Transverse colon (tissue), 4 donors: ENCODE results near the gene UBE2Q1. TPM values are rescaled to one million over a fixed set of nuclear protein-coding genes. Genes with fewer than 3 reads are reported as not detected.

Experiments
- DNase-seq: peaks from one replicate; pipeline ENCODE4 v3.0.0-alpha.2; 2019
- H3K27ac ChIP-seq, 4 donors: fragments of 200-600 bp; sonication (generic); 2 replicates each; pipeline ENCODE4 v1.5.1; 2016 to 2018; ENCODE audit warnings: inconsistent platforms in 4 of 4
- H3K27me3 ChIP-seq: fragments of 200-600 bp; sonication (generic); 2 replicates; pipeline ENCODE4 v1.5.1; 2017; ENCODE audit warnings: inconsistent platforms
- H3K36me3 ChIP-seq, 4 donors: fragments of 200-600 bp; sonication (generic); 2 replicates each; pipeline ENCODE4 v1.5.1; 2017 to 2019; ENCODE audit warnings: inconsistent platforms in 4 of 4
- H3K4me1 ChIP-seq, 4 donors: fragments of 200-600 bp; sonication (generic); 2 replicates each; pipeline ENCODE4 v1.5.1; 2017 to 2020; ENCODE audit warnings: inconsistent platforms in 4 of 4
- H3K4me3 ChIP-seq, 4 donors: fragments of 200-600 bp; sonication (generic); 1 replicate in 1 of 4; 2 replicates in 3 of 4; pipeline versions ENCODE4 v1.5.1 to v1.6.1; 2017 to 2019; ENCODE audit warnings: inconsistent platforms in 4 of 4
- H3K9me3 ChIP-seq, 2 donors: fragments of 200-600 bp; sonication (generic); 2 replicates each; pipeline ENCODE4 v1.5.1; 2017 to 2019; ENCODE audit warnings: inconsistent platforms in 2 of 2
- CTCF ChIP-seq, 5 experiments: fragments of 200-600 bp in 3 of 5; fragments of 450-650 bp in 2 of 5; sonication (generic) in 3 of 5; IDR thresholded peaks; 1 replicate in 2 of 5; 2 replicates in 3 of 5; pipeline ENCODE4 v1.5.1; 2016 to 2017; ENCODE audit warnings: antibody characterized with exemption in 5 of 5, inconsistent platforms in 3 of 5, mild to moderate bottlenecking in 2 of 5, moderate library complexity in 1 of 5
- EP300 ChIP-seq: sonication (generic); formaldehyde crosslinking; IDR thresholded peaks from one replicate; pipeline ENCODE4 v1.6.1; 2017; ENCODE audit warnings: antibody characterized with exemption, low read depth
- POLR2A ChIP-seq: fragments of 450-650 bp; IDR thresholded peaks from one replicate; pipeline ENCODE4 v1.6.1; 2016; ENCODE audit warnings: antibody characterized with exemption, mild to moderate bottlenecking, moderate library complexity
- POLR2AphosphoS5 ChIP-seq, 3 donors: sonication (generic); formaldehyde crosslinking; IDR thresholded peaks; one replicate each; pipeline ENCODE4 v1.6.1; 2016; ENCODE audit warnings: antibody characterized with exemption in 3 of 3
- WGBS, 2 donors: methylation state at CpG; one replicate each; pipeline ENCODE4 v1.1.5; 2018; ENCODE audit warnings: low coverage in 1 of 2; 5-methylcytosine and 5-hydroxymethylcytosine counted together
- in situ Hi-C, 4 donors: fragments of 200-750 bp; cut with MboI; loops; one replicate each; pipeline versions ENCODE4 v1.15.0 to v1.15.1; 2017; ENCODE audit warnings: low sequenced_read_pairs in 3 of 4, low pct_ligation_motif_present in 1 of 4, low pct_unique_long_range_greater_than_20kb in 1 of 4
- intact Hi-C: fragments of 100-400 bp; cut with DNase I; formaldehyde crosslinking; loops from one replicate; pipeline ENCODE4 v1.15.1; 2023; ENCODE audit warnings: low total_unique reads
- total RNA-seq, 4 donors: library from RNA; depleted of rRNA; stranded (reverse); fragments of >200 nt; gene quantifications; one replicate each; pipeline ENCODE4 v1.1.0, GENCODE V29; 2016

UBE2Q1 gene
- total RNA-seq, 4 donors from 2014 or later, result 10.1 to 33.9 (median 26.6) TPM

GRCh38 chr1:154574716-154575115, 16.3 kb upstream of the UBE2Q1 start:
- Histone ChIP-seq H3K27ac (no peak overlapping the region), H3K27me3 (no peaks in the 10 kb centered on the region), H3K36me3 (no peaks in the 10 kb centered on the region), H3K4me1 (no peaks in the 10 kb centered on the region), H3K9me3 (no peaks in the 10 kb centered on the region), H3K4me3 (no peak overlapping the region)
- TF ChIP-seq POLR2AphosphoS5 (IDR thresholded peaks at IDR 0.05), result no peak
- no peak for TF ChIP-seq POLR2A
- no peak for TF ChIP-seq EP300
- no peak for TF ChIP-seq CTCF (IDR thresholded peaks at IDR 0.05)
- intact Hi-C loops, result no loop called here
- no peak for DNase-seq
- 0 to 15% methylated on average over 4 to 7 of the region's 7 CpGs for whole genome bisulfite sequencing, 2 donors
- in situ Hi-C loops, result loop anchor here in 2 of 4 donors (10.0 to 25.0 kb wide), 2 partner anchors 310 to 313 kb away; no protein-coding TSS in a partner anchor

GRCh38 chr1:154573168-154573510, 14.7 kb upstream of the UBE2Q1 start:
- no peak for DNase-seq
- intact Hi-C loops, result no loop called here
- TF ChIP-seq CTCF (IDR thresholded peaks at IDR 0.05) (no peak), EP300 (no peak), POLR2AphosphoS5 (IDR thresholded peaks at IDR 0.05) (no peak), POLR2A (no peak)
- no peak overlapping the region for H3K27ac ChIP-seq
- 72 to 86% methylated on average over 2 to 3 of the region's 3 CpGs for WGBS, 2 donors
- no peak overlapping the region for H3K4me3 ChIP-seq
- in situ Hi-C loops, result loop anchor here in 2 of 4 donors (10.0 to 25.0 kb wide), 2 partner anchors 312 to 314 kb away; no protein-coding TSS in a partner anchor
- H3K9me3 ChIP-seq, result no peaks in the 10 kb centered on the region
- peaks cover 9% of the 10 kb centered on the region for H3K27me3 ChIP-seq
- peaks cover 0 to 1% (median under 1%) of the 10 kb centered on the region in 4 donors for H3K4me1 ChIP-seq
- H3K36me3 ChIP-seq, result no peaks in the 10 kb centered on the region

- intact Hi-C loops, result no loop called here
- 60 to 66% methylated on average over 1 to 10 of the region's 10 CpGs for WGBS, 2 donors
- in situ Hi-C loops, result loop anchor here in 2 of 4 donors (10.0 to 25.0 kb wide), 2 partner anchors 312 to 315 kb away; no protein-coding TSS in a partner anchor
These were observed 14.2 kb upstream of the UBE2Q1 start for GRCh38 chr1:154572468-154573167.

GRCh38 chr1:154571964-154572288, 13.5 kb upstream of the UBE2Q1 start:
- TF ChIP-seq POLR2AphosphoS5 (IDR thresholded peaks at IDR 0.05) (no peak), EP300 (no peak), POLR2A (no peak), CTCF (IDR thresholded peaks at IDR 0.05) (no peak)
- in situ Hi-C loops (loop anchor here in 2 of 4 donors (10.0 to 25.0 kb wide), 2 partner anchors 313 to 315 kb away; no protein-coding TSS in a partner anchor), intact Hi-C loops (no loop called here)
- H3K4me1 ChIP-seq, result peaks cover 0 to 10% (median 8%) of the 10 kb centered on the region in 4 donors
- DNase-seq, result no peak
- H3K9me3 ChIP-seq, result no peaks in the 10 kb centered on the region
- no peak overlapping the region for H3K4me3 ChIP-seq
- no peaks in the 10 kb centered on the region for H3K36me3 ChIP-seq
- 94% methylated on average over 29 of the region's 29 CpGs; no CpG with 5 or more reads in 1 of the 2 donors for WGBS, 2 donors
- no peak overlapping the region for H3K27ac ChIP-seq
- H3K27me3 ChIP-seq, result peaks cover 19% of the 10 kb centered on the region

More at GRCh38 chr1:154572468-154573167, 14.2 kb upstream of the UBE2Q1 start:
- Histone ChIP-seq H3K27ac (no peak overlapping the region), H3K4me3 (no peak overlapping the region), H3K36me3 (no peaks in the 10 kb centered on the region), H3K4me1 (peaks cover 0 to 6% (median 6%) of the 10 kb centered on the region in 4 donors), H3K27me3 (peaks cover 13% of the 10 kb centered on the region), H3K9me3 (no peaks in the 10 kb centered on the region)
- TF ChIP-seq CTCF (IDR thresholded peaks at IDR 0.05) (no peak), EP300 (no peak), POLR2AphosphoS5 (IDR thresholded peaks at IDR 0.05) (no peak), POLR2A (no peak)
- no peak for DNase-seq
